Adrenal gland (tissue), 5 donors: ENCODE data around the gene CAGE1.

Experiments used
- POLR2A ChIP-seq, 2 donors: fragments of 450-650 bp; IDR thresholded peaks; one replicate each; pipeline ENCODE4 v1.6.1; 2017; ENCODE audit warnings: antibody characterized with exemption in 2 of 2, mild to moderate bottlenecking in 2 of 2, moderate library complexity in 1 of 2
- TF ChIP-seq, protein P1 (sequence below), 6 experiments: fragments of 450-650 bp in 4 of 6; fragments of 200-600 bp in 2 of 6; sonication (generic) in 1 of 6; IDR thresholded peaks; 1 replicate in 5 of 6; 2 replicates in 1 of 6; pipeline versions ENCODE4 v1.5.1 to v1.8.0; 2016 to 2021; ENCODE audit warnings: antibody characterized with exemption in 6 of 6, mild to moderate bottlenecking in 2 of 6, moderate library complexity in 1 of 6
- donor health status: DM: no; HTN: no; CAD: no.

- no peak for TF ChIP-seq POLR2A (IDR thresholded peaks at IDR 0.05)
- TF ChIP-seq, protein P1, sequence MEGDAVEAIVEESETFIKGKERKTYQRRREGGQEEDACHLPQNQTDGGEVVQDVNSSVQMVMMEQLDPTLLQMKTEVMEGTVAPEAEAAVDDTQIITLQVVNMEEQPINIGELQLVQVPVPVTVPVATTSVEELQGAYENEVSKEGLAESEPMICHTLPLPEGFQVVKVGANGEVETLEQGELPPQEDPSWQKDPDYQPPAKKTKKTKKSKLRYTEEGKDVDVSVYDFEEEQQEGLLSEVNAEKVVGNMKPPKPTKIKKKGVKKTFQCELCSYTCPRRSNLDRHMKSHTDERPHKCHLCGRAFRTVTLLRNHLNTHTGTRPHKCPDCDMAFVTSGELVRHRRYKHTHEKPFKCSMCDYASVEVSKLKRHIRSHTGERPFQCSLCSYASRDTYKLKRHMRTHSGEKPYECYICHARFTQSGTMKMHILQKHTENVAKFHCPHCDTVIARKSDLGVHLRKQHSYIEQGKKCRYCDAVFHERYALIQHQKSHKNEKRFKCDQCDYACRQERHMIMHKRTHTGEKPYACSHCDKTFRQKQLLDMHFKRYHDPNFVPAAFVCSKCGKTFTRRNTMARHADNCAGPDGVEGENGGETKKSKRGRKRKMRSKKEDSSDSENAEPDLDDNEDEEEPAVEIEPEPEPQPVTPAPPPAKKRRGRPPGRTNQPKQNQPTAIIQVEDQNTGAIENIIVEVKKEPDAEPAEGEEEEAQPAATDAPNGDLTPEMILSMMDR (IDR thresholded peaks at IDR 0.05), result no peak
These were observed 36.3 kb upstream of the CAGE1 start for GRCh38 chr6:7425808-7426190.
